Measurements from ENCODE around the gene PDGFRB. TPM values are rescaled to one million over a fixed set of nuclear protein-coding genes. Genes with fewer than 3 reads are reported as not detected.
A peak's percentile ranks its signal among the peaks of the same experiment; 100 is the strongest.

PDGFRB gene
- total RNA-seq, 1 experiment from 2014 or later, result 0.66 TPM

DNA sequence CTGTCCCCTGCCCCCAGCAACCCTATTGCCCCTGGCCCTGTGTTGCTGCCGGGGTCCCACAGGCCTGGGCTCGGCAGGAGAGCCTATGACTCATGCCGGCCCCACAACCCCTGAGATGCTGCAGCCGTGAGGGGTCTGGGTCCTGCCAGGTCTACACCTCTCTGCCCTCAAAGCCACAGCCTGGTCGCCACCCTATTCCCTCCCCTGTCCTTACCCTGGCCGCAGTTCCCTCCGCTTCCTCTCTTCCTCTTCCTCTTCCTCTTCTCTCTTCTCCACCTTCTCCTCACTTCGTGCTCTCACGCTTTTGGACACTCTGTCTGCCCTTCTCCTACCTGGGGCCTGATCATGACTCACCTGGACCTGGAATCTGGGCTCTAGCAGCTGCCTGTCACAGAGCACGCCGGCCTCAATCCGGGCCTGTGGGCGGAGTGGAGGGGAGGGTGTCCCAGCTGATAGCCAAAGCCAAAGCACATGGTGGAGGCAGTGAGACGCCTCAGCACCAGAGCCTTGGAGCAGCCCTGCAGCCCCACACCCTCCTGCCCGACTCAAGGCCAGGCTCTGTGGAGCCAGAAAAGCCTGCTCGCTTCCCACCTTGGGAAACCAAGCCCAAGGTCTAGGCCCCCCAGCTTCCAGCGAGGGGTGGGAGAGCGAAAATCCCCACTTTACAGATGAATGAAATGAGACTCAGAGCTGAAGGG, 42.4 kb downstream of the PDGFRB start:
- DNase-seq (peak; percentile 53), ATAC-seq (peak; percentile 31)
- Histone ChIP-seq H3K4me2 (ENCODE audit: low read length) (no peak overlapping the region), H3K36me3 (ENCODE audit: low read depth, low read length) (no peaks in the 10 kb centered on the region), H3K9me2 (replicated peaks; ENCODE audit: low read length) (no peaks in the 10 kb centered on the region), H3K27me3 (ENCODE audit: low read length) (no peaks in the 10 kb centered on the region), H3K9me3 (ENCODE audit: low read length) (no peaks in the 10 kb centered on the region), H3K4me1 (ENCODE audit: insufficient read depth, low read length) (peaks cover 16% of the 10 kb centered on the region), H3K79me2 (ENCODE audit: low read length) (no peaks in the 10 kb centered on the region), H3K27ac (ENCODE audit: low read length) (peak overlapping the region; percentile 24; the same call in 1 of the 2 replicates), H4K20me1 (ENCODE audit: low read length) (no peaks in the 10 kb centered on the region), H3K9ac (ENCODE audit: low read length) (no peak overlapping the region), H3F3A (ENCODE audit: low read length, unreplicated experiment) (no peaks in the 10 kb centered on the region), H2AFZ (ENCODE audit: low read length) (no peak overlapping the region), H3K4me3 (ENCODE audit: low read length) (no peak overlapping the region)
- ChIA-PET POLR2A (ENCODE audit: unreplicated experiment) (no interaction called here), CTCF (no interaction called here)
- intact Hi-C loops (cut with micrococcal nuclease), result no loop called here
- TF ChIP-seq EZH2 (IDR thresholded peaks at IDR 0.05; ENCODE audit: low read length, unreplicated experiment) (no peak), EZH2phosphoT487 (IDR thresholded peaks at IDR 0.05; ENCODE audit: borderline replicate concordance, low read length) (no peak)
- TF ChIP-seq, protein P1, sequence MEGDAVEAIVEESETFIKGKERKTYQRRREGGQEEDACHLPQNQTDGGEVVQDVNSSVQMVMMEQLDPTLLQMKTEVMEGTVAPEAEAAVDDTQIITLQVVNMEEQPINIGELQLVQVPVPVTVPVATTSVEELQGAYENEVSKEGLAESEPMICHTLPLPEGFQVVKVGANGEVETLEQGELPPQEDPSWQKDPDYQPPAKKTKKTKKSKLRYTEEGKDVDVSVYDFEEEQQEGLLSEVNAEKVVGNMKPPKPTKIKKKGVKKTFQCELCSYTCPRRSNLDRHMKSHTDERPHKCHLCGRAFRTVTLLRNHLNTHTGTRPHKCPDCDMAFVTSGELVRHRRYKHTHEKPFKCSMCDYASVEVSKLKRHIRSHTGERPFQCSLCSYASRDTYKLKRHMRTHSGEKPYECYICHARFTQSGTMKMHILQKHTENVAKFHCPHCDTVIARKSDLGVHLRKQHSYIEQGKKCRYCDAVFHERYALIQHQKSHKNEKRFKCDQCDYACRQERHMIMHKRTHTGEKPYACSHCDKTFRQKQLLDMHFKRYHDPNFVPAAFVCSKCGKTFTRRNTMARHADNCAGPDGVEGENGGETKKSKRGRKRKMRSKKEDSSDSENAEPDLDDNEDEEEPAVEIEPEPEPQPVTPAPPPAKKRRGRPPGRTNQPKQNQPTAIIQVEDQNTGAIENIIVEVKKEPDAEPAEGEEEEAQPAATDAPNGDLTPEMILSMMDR (conservative IDR thresholded peaks at IDR 0.05; ENCODE audit: low read depth, low read length), result no peak
- no TSS peak for BruUV-seq (replicated peaks)

DNA sequence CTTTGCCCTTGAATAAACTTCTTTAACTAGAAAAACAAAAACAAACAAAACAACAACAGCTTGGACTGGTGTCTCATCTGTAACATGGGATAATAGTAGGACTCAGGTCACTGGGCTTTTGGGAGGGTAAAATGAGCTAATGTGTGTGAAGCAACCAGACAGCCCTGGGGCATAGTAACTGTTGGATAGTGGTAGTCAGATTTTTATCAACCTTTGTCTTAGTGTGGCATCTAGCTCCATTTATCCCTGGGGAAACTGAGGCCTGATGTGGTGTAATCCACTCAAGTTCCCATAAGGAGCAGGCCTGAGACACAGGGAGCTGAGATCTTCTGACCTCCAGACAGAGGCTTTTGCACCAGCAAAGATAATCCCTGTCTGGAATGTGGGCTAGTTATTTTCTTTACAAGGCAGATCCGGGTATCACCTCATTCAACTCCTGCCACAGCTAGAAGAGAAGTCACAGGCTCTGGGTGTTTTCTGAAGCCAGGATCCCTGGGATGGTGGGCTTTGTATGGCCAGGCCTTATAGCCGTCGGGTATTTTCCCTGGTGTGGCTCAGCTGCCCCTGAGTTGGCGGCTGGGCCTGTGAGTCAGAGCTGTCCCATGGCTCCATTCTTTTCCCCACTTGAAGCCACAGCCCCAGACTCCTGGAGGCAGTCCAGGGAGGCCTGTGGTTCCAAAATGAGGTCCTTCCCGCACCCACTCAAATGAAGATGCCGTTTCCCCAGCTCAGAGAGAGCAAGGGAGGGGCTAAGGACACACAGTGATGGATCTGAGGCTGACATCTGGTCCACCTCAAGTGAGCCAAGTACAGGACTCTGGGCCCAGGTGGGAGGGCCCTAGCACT, 43.2 kb downstream of the PDGFRB start:
- ChIA-PET POLR2A (ENCODE audit: unreplicated experiment) (no interaction called here), CTCF (no interaction called here)
- H4K20me1 ChIP-seq (ENCODE audit: low read length), result no peaks in the 10 kb centered on the region
- H3K79me2 ChIP-seq (ENCODE audit: low read length), result no peaks in the 10 kb centered on the region
- H2AFZ ChIP-seq (ENCODE audit: low read length), result no peak overlapping the region
- BruUV-seq (replicated peaks), result no TSS peak
- H3K9me2 ChIP-seq (replicated peaks; ENCODE audit: low read length), result no peaks in the 10 kb centered on the region
- H3K27ac ChIP-seq (ENCODE audit: low read length), result peak overlapping the region; percentile 24; the same call in 1 of the 2 replicates
- no peaks in the 10 kb centered on the region for H3F3A ChIP-seq (ENCODE audit: low read length, unreplicated experiment)
- peak; percentile 67 for DNase-seq
- no peak overlapping the region for H3K4me3 ChIP-seq (ENCODE audit: low read length)
- no peaks in the 10 kb centered on the region for H3K9me3 ChIP-seq (ENCODE audit: low read length)
- no peaks in the 10 kb centered on the region for H3K36me3 ChIP-seq (ENCODE audit: low read depth, low read length)
- ATAC-seq, result peak; percentile 66
- intact Hi-C loops (cut with micrococcal nuclease), result no loop called here
- TF ChIP-seq EZH2phosphoT487 (IDR thresholded peaks at IDR 0.05; ENCODE audit: borderline replicate concordance, low read length), result no peak
- TF ChIP-seq, protein P1 (conservative IDR thresholded peaks at IDR 0.05; ENCODE audit: low read depth, low read length), result no peak
- TF ChIP-seq EZH2 (IDR thresholded peaks at IDR 0.05; ENCODE audit: low read length, unreplicated experiment), result no peak
- no peak overlapping the region for H3K9ac ChIP-seq (ENCODE audit: low read length)
- no peaks in the 10 kb centered on the region for H3K27me3 ChIP-seq (ENCODE audit: low read length)
- 0 out of 2 replicates have a peak overlapping the region, but pooled peaks have one; percentile 0 for H3K4me2 ChIP-seq (ENCODE audit: low read length)
- H3K4me1 ChIP-seq (ENCODE audit: insufficient read depth, low read length), result peaks cover 16% of the 10 kb centered on the region
